ENCODE data around the gene UNC119. TPM values are rescaled to one million over a fixed set of nuclear protein-coding genes. Genes with fewer than 3 reads are reported as not detected.
A peak's percentile ranks its signal among the peaks of the same experiment; 100 is the strongest.

Gene UNC119
- total RNA-seq, 1 donor, result 23.2 TPM

DNA sequence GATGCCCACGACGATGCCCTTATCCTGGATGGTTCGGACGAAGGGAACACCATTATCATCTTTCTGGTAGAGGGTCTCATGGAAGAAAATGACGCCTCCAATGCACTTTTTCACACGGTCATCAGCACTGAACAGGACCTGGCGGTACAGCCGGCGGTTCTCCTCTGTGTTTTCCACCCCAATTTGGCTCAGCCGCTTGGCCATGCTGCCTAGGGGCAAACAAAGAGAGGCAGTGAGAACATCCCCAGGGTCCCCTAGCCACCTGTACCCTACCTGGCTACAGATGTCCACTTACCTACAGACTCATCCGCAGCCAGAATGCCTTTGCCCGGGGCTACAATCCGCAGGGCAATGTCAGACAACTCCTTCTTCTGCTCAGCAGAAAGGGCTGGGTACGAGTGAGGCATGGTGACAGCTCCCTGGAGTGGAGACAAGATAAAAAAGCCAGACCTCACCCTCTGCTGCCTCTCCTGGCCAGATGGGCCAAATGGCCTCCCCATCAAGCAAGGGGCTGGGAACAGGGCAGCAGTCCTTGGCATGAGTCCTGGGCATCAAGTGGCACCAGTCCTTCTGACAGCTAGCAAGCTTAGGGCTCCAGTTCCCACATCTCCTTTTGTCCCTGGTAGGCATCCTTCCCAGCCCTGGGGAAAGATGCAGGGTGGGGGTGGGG is 22.8 kb upstream of the UNC119 start:
- no peaks in the 10 kb centered on the region for H3K27me3 ChIP-seq (ENCODE audit: insufficient read depth, low read length)
- peaks cover 5% of the 10 kb centered on the region for H4K20me1 ChIP-seq (ENCODE audit: insufficient read depth, low read length)
- no peak overlapping the region for H2AFZ ChIP-seq (ENCODE audit: low read length)
- no peak overlapping the region for H3K4me2 ChIP-seq (ENCODE audit: insufficient read depth, low read length)
- H3K9me3 ChIP-seq (ENCODE audit: low read depth, low read length), result no peaks in the 10 kb centered on the region
- peaks cover 26% of the 10 kb centered on the region for H3K4me1 ChIP-seq (ENCODE audit: insufficient read depth, low read length)
- no peak overlapping the region for H3K4me3 ChIP-seq (ENCODE audit: insufficient read depth, low read length)
- TF ChIP-seq, protein P1, sequence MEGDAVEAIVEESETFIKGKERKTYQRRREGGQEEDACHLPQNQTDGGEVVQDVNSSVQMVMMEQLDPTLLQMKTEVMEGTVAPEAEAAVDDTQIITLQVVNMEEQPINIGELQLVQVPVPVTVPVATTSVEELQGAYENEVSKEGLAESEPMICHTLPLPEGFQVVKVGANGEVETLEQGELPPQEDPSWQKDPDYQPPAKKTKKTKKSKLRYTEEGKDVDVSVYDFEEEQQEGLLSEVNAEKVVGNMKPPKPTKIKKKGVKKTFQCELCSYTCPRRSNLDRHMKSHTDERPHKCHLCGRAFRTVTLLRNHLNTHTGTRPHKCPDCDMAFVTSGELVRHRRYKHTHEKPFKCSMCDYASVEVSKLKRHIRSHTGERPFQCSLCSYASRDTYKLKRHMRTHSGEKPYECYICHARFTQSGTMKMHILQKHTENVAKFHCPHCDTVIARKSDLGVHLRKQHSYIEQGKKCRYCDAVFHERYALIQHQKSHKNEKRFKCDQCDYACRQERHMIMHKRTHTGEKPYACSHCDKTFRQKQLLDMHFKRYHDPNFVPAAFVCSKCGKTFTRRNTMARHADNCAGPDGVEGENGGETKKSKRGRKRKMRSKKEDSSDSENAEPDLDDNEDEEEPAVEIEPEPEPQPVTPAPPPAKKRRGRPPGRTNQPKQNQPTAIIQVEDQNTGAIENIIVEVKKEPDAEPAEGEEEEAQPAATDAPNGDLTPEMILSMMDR (IDR thresholded peaks at IDR 0.05; ENCODE audit: extremely low read depth, low read depth, low read length), result no peak
- H3K27ac ChIP-seq (ENCODE audit: low read depth, low read length), result no peak overlapping the region
- H3K79me2 ChIP-seq (ENCODE audit: insufficient read depth, low read length), result peaks cover 11% of the 10 kb centered on the region
- no peak for DNase-seq (ENCODE audit: insufficient read length, low spot score, missing footprints)
- peaks cover 30% of the 10 kb centered on the region for H3K36me3 ChIP-seq (ENCODE audit: insufficient read depth, low read length)

DNA sequence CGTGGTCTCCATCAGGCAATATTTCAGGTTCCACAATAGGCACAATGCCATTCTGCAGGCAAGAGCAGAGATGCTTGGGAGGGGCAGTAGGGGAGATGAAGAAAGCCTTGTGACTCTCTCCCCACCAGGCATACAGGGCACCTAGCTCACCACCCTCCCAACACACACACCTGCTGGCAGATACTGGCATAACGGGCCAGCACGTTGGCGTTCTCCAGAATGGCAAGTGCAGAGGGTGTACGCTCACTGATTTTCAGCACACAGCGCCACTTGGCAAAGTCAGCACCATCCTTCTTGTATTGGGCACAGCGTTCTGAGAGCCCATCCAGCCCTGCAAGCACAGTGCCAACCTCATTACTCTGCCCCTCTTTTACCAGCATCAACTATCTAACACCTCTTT is 22.1 kb upstream of the UNC119 start:
- H3K79me2 ChIP-seq (ENCODE audit: insufficient read depth, low read length), result peaks cover 18% of the 10 kb centered on the region
- no peaks in the 10 kb centered on the region for H3K9me3 ChIP-seq (ENCODE audit: low read depth, low read length)
- peaks cover 5% of the 10 kb centered on the region for H4K20me1 ChIP-seq (ENCODE audit: insufficient read depth, low read length)
- no peak overlapping the region for H3K4me2 ChIP-seq (ENCODE audit: insufficient read depth, low read length)
- no peak overlapping the region for H3K27ac ChIP-seq (ENCODE audit: low read depth, low read length)
- H2AFZ ChIP-seq (ENCODE audit: low read length), result no peak overlapping the region
- no peaks in the 10 kb centered on the region for H3K27me3 ChIP-seq (ENCODE audit: insufficient read depth, low read length)
- no peak for DNase-seq (ENCODE audit: insufficient read length, low spot score, missing footprints)
- TF ChIP-seq, protein P1 (IDR thresholded peaks at IDR 0.05; ENCODE audit: extremely low read depth, low read depth, low read length), result peak; percentile 12
- H3K4me1 ChIP-seq (ENCODE audit: insufficient read depth, low read length), result peaks cover 31% of the 10 kb centered on the region
- H3K36me3 ChIP-seq (ENCODE audit: insufficient read depth, low read length), result peaks cover 26% of the 10 kb centered on the region
- H3K4me3 ChIP-seq (ENCODE audit: insufficient read depth, low read length), result no peak overlapping the region

DNA sequence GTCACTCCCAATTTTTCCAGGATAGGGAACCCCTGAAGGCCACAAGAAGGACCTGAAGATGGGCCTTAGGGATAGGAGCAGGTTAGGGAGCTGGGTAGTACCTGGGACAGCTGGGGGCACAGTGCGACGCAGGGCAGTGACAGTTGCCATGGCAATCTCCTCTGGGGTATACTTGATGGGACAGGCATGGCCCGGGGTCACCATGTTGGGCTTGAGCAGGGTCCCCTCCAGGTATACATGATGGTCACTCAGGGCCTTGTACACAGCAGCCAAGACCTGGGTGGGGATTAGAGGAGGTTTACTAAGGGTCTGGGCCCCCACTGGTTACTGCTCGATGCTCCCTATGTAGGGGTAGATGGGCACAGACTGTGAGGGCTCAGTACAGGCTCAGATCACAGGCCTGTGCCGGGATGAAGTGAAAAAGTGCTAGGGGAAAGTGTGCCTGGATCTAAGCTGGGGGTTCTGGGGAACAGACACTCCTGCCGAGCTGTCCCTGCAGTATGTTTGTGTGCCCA is 21.6 kb upstream of the UNC119 start:
- Histone ChIP-seq H3K36me3 (ENCODE audit: insufficient read depth, low read length) (peaks cover 21% of the 10 kb centered on the region), H3K27ac (ENCODE audit: low read depth, low read length) (no peak overlapping the region), H3K4me1 (ENCODE audit: insufficient read depth, low read length) (peaks cover 31% of the 10 kb centered on the region), H2AFZ (ENCODE audit: low read length) (no peak overlapping the region), H3K9me3 (ENCODE audit: low read depth, low read length) (no peaks in the 10 kb centered on the region), H3K27me3 (ENCODE audit: insufficient read depth, low read length) (no peaks in the 10 kb centered on the region), H4K20me1 (ENCODE audit: insufficient read depth, low read length) (peaks cover 5% of the 10 kb centered on the region), H3K4me2 (ENCODE audit: insufficient read depth, low read length) (no peak overlapping the region), H3K79me2 (ENCODE audit: insufficient read depth, low read length) (peaks cover 23% of the 10 kb centered on the region), H3K4me3 (ENCODE audit: insufficient read depth, low read length) (no peak overlapping the region)
- TF ChIP-seq, protein P1 (IDR thresholded peaks at IDR 0.05; ENCODE audit: extremely low read depth, low read depth, low read length), result no peak
- no peak for DNase-seq (ENCODE audit: insufficient read length, low spot score, missing footprints)

DNA sequence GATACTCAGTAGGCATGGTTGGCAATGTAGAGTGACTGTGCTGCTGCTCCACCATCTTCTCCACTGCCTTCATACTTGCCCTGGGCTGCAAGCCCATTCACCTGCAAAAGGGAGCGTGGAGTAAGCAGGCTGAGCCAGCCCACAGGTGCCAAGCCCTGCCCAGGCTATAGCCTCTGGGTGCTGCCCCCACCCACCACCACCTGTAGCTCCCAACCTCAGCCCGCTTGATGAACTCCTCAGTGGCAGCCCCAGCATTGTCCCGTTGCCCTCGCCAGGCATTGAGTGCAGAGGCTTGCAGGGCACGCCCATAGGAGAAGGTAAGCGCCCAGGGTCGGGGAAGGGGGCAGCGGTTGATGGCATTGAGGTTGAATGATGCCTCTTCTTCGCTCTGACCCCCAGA is 21.1 kb upstream of the UNC119 start:
- Histone ChIP-seq H4K20me1 (ENCODE audit: insufficient read depth, low read length) (peaks cover 5% of the 10 kb centered on the region), H3K27ac (ENCODE audit: low read depth, low read length) (no peak overlapping the region), H3K27me3 (ENCODE audit: insufficient read depth, low read length) (no peaks in the 10 kb centered on the region), H3K4me1 (ENCODE audit: insufficient read depth, low read length) (peaks cover 31% of the 10 kb centered on the region), H2AFZ (ENCODE audit: low read length) (no peak overlapping the region), H3K36me3 (ENCODE audit: insufficient read depth, low read length) (peaks cover 16% of the 10 kb centered on the region), H3K79me2 (ENCODE audit: insufficient read depth, low read length) (peaks cover 24% of the 10 kb centered on the region), H3K4me2 (ENCODE audit: insufficient read depth, low read length) (no peak overlapping the region), H3K4me3 (ENCODE audit: insufficient read depth, low read length) (no peak overlapping the region), H3K9me3 (ENCODE audit: low read depth, low read length) (no peaks in the 10 kb centered on the region)
- TF ChIP-seq, protein P1 (IDR thresholded peaks at IDR 0.05; ENCODE audit: extremely low read depth, low read depth, low read length), result no peak
- no peak for DNase-seq (ENCODE audit: insufficient read length, low spot score, missing footprints)
